ENCODE measurements around the gene ILDR2.
A peak's percentile ranks its signal among the peaks of the same experiment; 100 is the strongest.

Gene ILDR2

GRCh38 chr1:167011560-167012191, 36.3 kb upstream of the ILDR2 start:
- no peaks in the 10 kb centered on the region for H3K36me3 ChIP-seq (replicated peaks)
- peaks cover 2% of the 10 kb centered on the region for H3K27me3 ChIP-seq (replicated peaks)
- no peak for DNase-seq
- TF ChIP-seq, protein P1, sequence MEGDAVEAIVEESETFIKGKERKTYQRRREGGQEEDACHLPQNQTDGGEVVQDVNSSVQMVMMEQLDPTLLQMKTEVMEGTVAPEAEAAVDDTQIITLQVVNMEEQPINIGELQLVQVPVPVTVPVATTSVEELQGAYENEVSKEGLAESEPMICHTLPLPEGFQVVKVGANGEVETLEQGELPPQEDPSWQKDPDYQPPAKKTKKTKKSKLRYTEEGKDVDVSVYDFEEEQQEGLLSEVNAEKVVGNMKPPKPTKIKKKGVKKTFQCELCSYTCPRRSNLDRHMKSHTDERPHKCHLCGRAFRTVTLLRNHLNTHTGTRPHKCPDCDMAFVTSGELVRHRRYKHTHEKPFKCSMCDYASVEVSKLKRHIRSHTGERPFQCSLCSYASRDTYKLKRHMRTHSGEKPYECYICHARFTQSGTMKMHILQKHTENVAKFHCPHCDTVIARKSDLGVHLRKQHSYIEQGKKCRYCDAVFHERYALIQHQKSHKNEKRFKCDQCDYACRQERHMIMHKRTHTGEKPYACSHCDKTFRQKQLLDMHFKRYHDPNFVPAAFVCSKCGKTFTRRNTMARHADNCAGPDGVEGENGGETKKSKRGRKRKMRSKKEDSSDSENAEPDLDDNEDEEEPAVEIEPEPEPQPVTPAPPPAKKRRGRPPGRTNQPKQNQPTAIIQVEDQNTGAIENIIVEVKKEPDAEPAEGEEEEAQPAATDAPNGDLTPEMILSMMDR (IDR thresholded peaks at IDR 0.05; ENCODE audit: low read depth, low read length, missing control alignments) = no peak
- H3K27ac ChIP-seq = no peak overlapping the region
- H3K4me3 ChIP-seq (ENCODE audit: low read depth, low read length) = no peak overlapping the region
- in situ Hi-C loops (cut with HindIII; ENCODE audit: low pct_ligation_motif_present, low sequenced_read_pairs) = no loop called here

- TF ChIP-seq, protein P1 (IDR thresholded peaks at IDR 0.05; ENCODE audit: low read depth, low read length, missing control alignments) = no peak
- Histone ChIP-seq H3K4me3 (ENCODE audit: low read depth, low read length) (no peak overlapping the region), H3K36me3 (replicated peaks) (no peaks in the 10 kb centered on the region), H3K27me3 (replicated peaks) (peaks cover 4% of the 10 kb centered on the region), H3K27ac (no peak overlapping the region)
- DNase-seq = no peak
- in situ Hi-C loops (cut with HindIII; ENCODE audit: low pct_ligation_motif_present, low sequenced_read_pairs) = no loop called here
Observed at GRCh38 chr1:167003711-167004110, 28.4 kb upstream of the ILDR2 start.

GRCh38 chr1:167002354-167002753, 27.0 kb upstream of the ILDR2 start:
- no peak overlapping the region for H3K27ac ChIP-seq
- H3K36me3 ChIP-seq (replicated peaks) = no peaks in the 10 kb centered on the region
- TF ChIP-seq, protein P1 (IDR thresholded peaks at IDR 0.05; ENCODE audit: low read depth, low read length, missing control alignments) = no peak
- H3K27me3 ChIP-seq (replicated peaks) = peaks cover 4% of the 10 kb centered on the region
- in situ Hi-C loops (cut with HindIII; ENCODE audit: low pct_ligation_motif_present, low sequenced_read_pairs) = no loop called here
- H3K4me3 ChIP-seq (ENCODE audit: low read depth, low read length) = no peak overlapping the region
- DNase-seq = no peak

DNA sequence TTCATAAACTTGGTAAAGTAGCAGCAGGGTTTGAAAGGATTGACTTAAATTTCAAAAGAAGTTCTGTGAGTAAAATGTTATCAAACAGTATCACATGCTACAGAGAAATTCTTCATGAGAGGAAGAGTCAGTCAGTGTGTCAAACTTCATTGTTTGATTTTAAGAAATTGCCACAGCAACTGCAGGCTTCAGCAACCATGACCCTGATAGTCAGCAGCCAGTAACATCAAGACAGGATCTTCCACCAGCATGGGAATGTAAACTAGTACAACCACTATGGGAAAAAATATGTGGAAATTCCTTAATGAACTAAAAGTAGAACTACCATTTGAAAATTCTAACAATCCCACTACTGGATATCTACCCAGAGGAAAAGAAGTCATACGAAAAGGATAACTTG, 25.2 kb upstream of the ILDR2 start:
- in situ Hi-C loops (cut with HindIII; ENCODE audit: low pct_ligation_motif_present, low sequenced_read_pairs) = no loop called here
- no peak for DNase-seq
- Histone ChIP-seq H3K4me3 (ENCODE audit: low read depth, low read length) (no peak overlapping the region), H3K36me3 (replicated peaks) (no peaks in the 10 kb centered on the region), H3K27me3 (replicated peaks) (peaks cover 2% of the 10 kb centered on the region), H3K27ac (no peak overlapping the region)
- TF ChIP-seq, protein P1 (IDR thresholded peaks at IDR 0.05; ENCODE audit: low read depth, low read length, missing control alignments) = no peak

DNA sequence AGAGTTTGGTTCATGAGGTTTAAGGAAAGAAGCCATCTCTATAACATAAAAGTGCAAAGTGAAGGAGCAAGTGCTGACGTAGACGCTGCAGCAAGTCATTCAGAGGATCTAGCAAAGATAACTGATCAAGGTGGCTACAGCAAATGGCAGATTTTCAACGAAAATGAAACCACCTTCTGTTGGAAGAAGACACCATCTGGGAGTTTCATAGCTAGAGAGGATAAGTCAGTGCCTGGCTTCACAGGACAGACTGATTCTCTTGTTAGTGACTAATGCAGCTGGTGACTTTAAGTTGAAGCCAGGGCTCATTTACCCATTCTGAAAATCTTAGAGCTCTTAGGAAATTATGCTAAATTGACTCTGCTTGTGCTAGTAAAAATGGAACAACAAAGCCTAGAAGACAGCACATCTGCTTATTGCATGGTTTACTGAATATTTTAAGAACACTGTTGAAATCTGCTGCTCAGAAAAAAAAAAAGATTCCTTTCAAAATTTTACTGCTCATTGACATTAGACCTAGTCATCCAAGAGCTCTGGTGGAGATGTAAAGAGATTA, 24.2 kb upstream of the ILDR2 start:
- Histone ChIP-seq H3K27me3 (replicated peaks) (no peaks in the 10 kb centered on the region), H3K4me3 (ENCODE audit: low read depth, low read length) (no peak overlapping the region), H3K27ac (no peak overlapping the region), H3K36me3 (replicated peaks) (no peaks in the 10 kb centered on the region)
- TF ChIP-seq, protein P1 (IDR thresholded peaks at IDR 0.05; ENCODE audit: low read depth, low read length, missing control alignments) = no peak
- DNase-seq = no peak
- in situ Hi-C loops (cut with HindIII; ENCODE audit: low pct_ligation_motif_present, low sequenced_read_pairs) = no loop called here

- no peak overlapping the region for H3K4me3 ChIP-seq (ENCODE audit: low read depth, low read length)
- no peak overlapping the region for H3K27ac ChIP-seq
- H3K36me3 ChIP-seq (replicated peaks) = no peaks in the 10 kb centered on the region
- in situ Hi-C loops (cut with HindIII; ENCODE audit: low pct_ligation_motif_present, low sequenced_read_pairs) = no loop called here
- TF ChIP-seq, protein P1 (IDR thresholded peaks at IDR 0.05; ENCODE audit: low read depth, low read length, missing control alignments) = no peak
- H3K27me3 ChIP-seq (replicated peaks) = no peaks in the 10 kb centered on the region
- peak; percentile 58 for DNase-seq
Observed at GRCh38 chr1:166999075-166999474, 23.7 kb upstream of the ILDR2 start.

Measured in brain microvascular endothelial cell (primary cell).